CD4-positive, alpha-beta memory T cell (primary cell): ENCODE measurements around the gene FCHO2. TPM values are rescaled to one million over a fixed set of nuclear protein-coding genes. Genes with fewer than 3 reads are reported as not detected.

Experiments
- CTCF ChIA-PET: fragments of 350-600 bp; sonication (Branson Sonifier 250); formaldehyde crosslinking; loops from one replicate; lab custom pipeline; 2021; ENCODE audit warnings: inconsistent platforms; ENCODE audit not compliant: partially characterized antibody; lab: Charles Lee
- POLR2A ChIA-PET: fragments of 350-600 bp; sonication (Branson Sonifier 250); formaldehyde crosslinking; loops from one replicate; lab custom pipeline; 2021; ENCODE audit not compliant: partially characterized antibody; lab: Charles Lee
- DNase-seq, 5 donors: peaks; one replicate each; pipeline versions ENCODE4 v3.0.0 to v3.0.0-alpha.2; 2020 to 2022; ENCODE audit warnings: mixed read lengths in 1 of 5
- H3K27ac ChIP-seq: one replicate; pipeline ENCODE4 v1.7.0; 2013; ENCODE audit warnings: low read depth, low read length
- H3K27me3 ChIP-seq: 2 replicates; pipeline ENCODE4 v1.7.0; 2013; ENCODE audit warnings: mild to moderate bottlenecking, low read length, moderate library complexity; ENCODE audit not compliant: insufficient read depth
- H3K36me3 ChIP-seq: 2 replicates; pipeline ENCODE4 v1.7.0; 2013; ENCODE audit warnings: mild to moderate bottlenecking, low read length, moderate library complexity; ENCODE audit not compliant: insufficient read depth
- H3K4me1 ChIP-seq: 2 replicates; pipeline ENCODE4 v1.7.0; 2013; ENCODE audit warnings: mild to moderate bottlenecking, low read length, moderate library complexity; ENCODE audit not compliant: insufficient read depth
- H3K4me3 ChIP-seq, 2 donors: one replicate each; pipeline ENCODE4 v1.7.0; 2013; ENCODE audit warnings: low read length in 2 of 2, mild to moderate bottlenecking in 1 of 2
- H3K9me3 ChIP-seq, 2 donors: one replicate each; pipeline ENCODE4 v1.7.0; 2013; ENCODE audit warnings: low read length in 2 of 2, control low read depth in 1 of 2; ENCODE audit not compliant: control insufficient read depth in 1 of 2
- H3K27ac Mint-ChIP-seq, 7 donors: one replicate each; pipeline ENCODE4 v1.8.0; 2020 to 2021; ENCODE audit warnings: mixed read lengths in 7 of 7, mild to moderate bottlenecking in 6 of 7, inconsistent platforms in 3 of 7, moderate library complexity in 3 of 7
- H3K27me3 Mint-ChIP-seq, 2 donors: one replicate each; pipeline ENCODE4 v1.8.0; 2020 to 2021; ENCODE audit warnings: mixed read lengths in 2 of 2
- H3K36me3 Mint-ChIP-seq, 2 donors: one replicate each; pipeline ENCODE4 v1.8.0; 2020 to 2021; ENCODE audit warnings: mixed read lengths in 2 of 2, inconsistent platforms in 1 of 2, mild to moderate bottlenecking in 1 of 2
- H3K4me1 Mint-ChIP-seq, 4 donors: one replicate each; pipeline ENCODE4 v1.8.0; 2020 to 2021; ENCODE audit warnings: mixed read lengths in 4 of 4, mild to moderate bottlenecking in 1 of 4
- H3K4me3 Mint-ChIP-seq, 8 donors: one replicate each; pipeline ENCODE4 v1.8.0; 2020 to 2021; ENCODE audit warnings: mixed read lengths in 8 of 8, mild to moderate bottlenecking in 7 of 8, moderate library complexity in 6 of 8, inconsistent platforms in 3 of 8
- H3K9me3 Mint-ChIP-seq, 8 donors: one replicate each; pipeline ENCODE4 v1.8.0; 2020 to 2021; ENCODE audit warnings: mixed read lengths in 8 of 8, mild to moderate bottlenecking in 5 of 8, inconsistent platforms in 3 of 8, moderate library complexity in 1 of 8
- intact Hi-C: fragments of 100-400 bp; cut with micrococcal nuclease; formaldehyde crosslinking; loops from one replicate; pipeline ENCODE4 v1.15.1; 2023
- polyA plus RNA-seq, 2 donors: library from polyadenylated mRNA; unstranded; fragments of 300-500 nt; fragmentation: Illumina TruSeq; gene quantifications; one replicate each; pipeline ENCODE4 v1.2.3, GENCODE V29; 2021
- total RNA-seq, 2 experiments: library from RNA; stranded (reverse); gene quantifications; one replicate each; pipeline ENCODE4 v1.2.3, GENCODE V29; 2021

FCHO2 gene
- total and polyA plus RNA-seq, 4 experiments from 2014 or later = 1.4 to 6.3 (median 4.3) TPM

GRCh38 chr5:73030531-73030930 lies 74.7 kb downstream of the FCHO2 start:
- H3K4me1 ChIP-seq = no peaks in the 10 kb centered on the region
- no peaks in the 10 kb centered on the region for H3K27me3 ChIP-seq
- Mint-ChIP-seq H3K4me3 (no peak overlapping the region), H3K36me3 (peaks cover 0 to 4% of the 10 kb centered on the region in 2 donors), H3K27me3 (peaks cover 0 to 2% of the 10 kb centered on the region in 2 donors), H3K9me3 (no peaks in the 10 kb centered on the region), H3K4me1 (no peaks in the 10 kb centered on the region), H3K27ac (no peak overlapping the region)
- no peak overlapping the region for H3K27ac ChIP-seq
- intact Hi-C loops = no loop called here
- ChIA-PET CTCF (interaction anchor here (0.6 kb wide), 1 partner anchor 53 kb away, joined by 4 read pairs; no protein-coding TSS in a partner anchor), POLR2A (no interaction called here)
- H3K36me3 ChIP-seq = no peaks in the 10 kb centered on the region
- H3K4me3 ChIP-seq = no peak overlapping the region
- no peak for DNase-seq
- no peaks in the 10 kb centered on the region for H3K9me3 ChIP-seq

GRCh38 chr5:73030995-73031394 lies 75.2 kb downstream of the FCHO2 start:
- Mint-ChIP-seq H3K36me3 (no peaks in the 10 kb centered on the region), H3K9me3 (no peaks in the 10 kb centered on the region), H3K4me1 (no peaks in the 10 kb centered on the region), H3K4me3 (no peak overlapping the region), H3K27me3 (peaks cover 0 to 2% of the 10 kb centered on the region in 2 donors), H3K27ac (no peak overlapping the region)
- POLR2A ChIA-PET = no interaction called here
- no peaks in the 10 kb centered on the region for H3K36me3 ChIP-seq
- no peaks in the 10 kb centered on the region for H3K9me3 ChIP-seq
- no peak overlapping the region for H3K4me3 ChIP-seq
- no peak for DNase-seq
- no peak overlapping the region for H3K27ac ChIP-seq
- H3K27me3 ChIP-seq = no peaks in the 10 kb centered on the region
- no peaks in the 10 kb centered on the region for H3K4me1 ChIP-seq
- intact Hi-C loops = no loop called here
- CTCF ChIA-PET = interaction anchor here (0.6 kb wide), 1 partner anchor 53 kb away, joined by 4 read pairs; no protein-coding TSS in a partner anchor

GRCh38 chr5:73031839-73032238 lies 76.0 kb downstream of the FCHO2 start:
- Mint-ChIP-seq H3K4me3 (no peak overlapping the region), H3K27me3 (peaks cover 0 to 2% of the 10 kb centered on the region in 2 donors), H3K4me1 (no peaks in the 10 kb centered on the region), H3K9me3 (no peaks in the 10 kb centered on the region), H3K36me3 (no peaks in the 10 kb centered on the region), H3K27ac (no peak overlapping the region)
- POLR2A ChIA-PET = no interaction called here
- H3K27me3 ChIP-seq = no peaks in the 10 kb centered on the region
- H3K4me3 ChIP-seq = no peak overlapping the region
- no peak overlapping the region for H3K27ac ChIP-seq
- CTCF ChIA-PET = no interaction called here
- no peak for DNase-seq
- no peaks in the 10 kb centered on the region for H3K36me3 ChIP-seq
- no peaks in the 10 kb centered on the region for H3K9me3 ChIP-seq
- no peaks in the 10 kb centered on the region for H3K4me1 ChIP-seq
- intact Hi-C loops = no loop called here

- H3K27me3 Mint-ChIP-seq = peaks cover 0 to 2% of the 10 kb centered on the region in 2 donors
- no peak for DNase-seq
Measured at GRCh38 chr5:73032635-73033034, 76.8 kb downstream of the FCHO2 start.

GRCh38 chr5:73037545-73037944 lies 81.7 kb downstream of the FCHO2 start:
- no peaks in the 10 kb centered on the region for H3K9me3 ChIP-seq
- Mint-ChIP-seq H3K27ac (no peak overlapping the region), H3K27me3 (no peaks in the 10 kb centered on the region), H3K9me3 (no peaks in the 10 kb centered on the region), H3K4me1 (no peaks in the 10 kb centered on the region), H3K4me3 (no peak overlapping the region), H3K36me3 (no peaks in the 10 kb centered on the region)
- no peaks in the 10 kb centered on the region for H3K4me1 ChIP-seq
- no peaks in the 10 kb centered on the region for H3K27me3 ChIP-seq
- CTCF ChIA-PET = no interaction called here
- DNase-seq = no peak
- no peaks in the 10 kb centered on the region for H3K36me3 ChIP-seq
- no peak overlapping the region for H3K4me3 ChIP-seq
- no peak overlapping the region for H3K27ac ChIP-seq
- intact Hi-C loops = no loop called here
- POLR2A ChIA-PET = no interaction called here

More at GRCh38 chr5:73032635-73033034, 76.8 kb downstream of the FCHO2 start:
- no peaks in the 10 kb centered on the region for H3K4me1 Mint-ChIP-seq
- intact Hi-C loops = no loop called here
- H3K27ac Mint-ChIP-seq = no peak overlapping the region
- ChIA-PET CTCF (no interaction called here), POLR2A (no interaction called here)
- Histone ChIP-seq H3K27ac (no peak overlapping the region), H3K9me3 (no peaks in the 10 kb centered on the region), H3K4me3 (no peak overlapping the region), H3K4me1 (no peaks in the 10 kb centered on the region), H3K27me3 (no peaks in the 10 kb centered on the region), H3K36me3 (no peaks in the 10 kb centered on the region)
- no peak overlapping the region for H3K4me3 Mint-ChIP-seq
- H3K36me3 Mint-ChIP-seq = no peaks in the 10 kb centered on the region
- H3K9me3 Mint-ChIP-seq = no peaks in the 10 kb centered on the region

- ChIA-PET POLR2A (no interaction called here), CTCF (no interaction called here)
- Mint-ChIP-seq H3K9me3 (peaks cover 0 to under 1% (median 0%) of the 10 kb centered on the region in 8 donors), H3K4me3 (no peak overlapping the region), H3K4me1 (no peaks in the 10 kb centered on the region), H3K27ac (no peak overlapping the region), H3K27me3 (no peaks in the 10 kb centered on the region), H3K36me3 (no peaks in the 10 kb centered on the region)
- DNase-seq = no peak
- H3K4me1 ChIP-seq = no peaks in the 10 kb centered on the region
- H3K36me3 ChIP-seq = no peaks in the 10 kb centered on the region
- intact Hi-C loops = no loop called here
- no peaks in the 10 kb centered on the region for H3K9me3 ChIP-seq
- H3K27me3 ChIP-seq = no peaks in the 10 kb centered on the region
- no peak overlapping the region for H3K27ac ChIP-seq
- no peak overlapping the region for H3K4me3 ChIP-seq
Measured at GRCh38 chr5:73039082-73039481, 83.2 kb downstream of the FCHO2 start.

GRCh38 chr5:73042993-73043392 lies 87.2 kb downstream of the FCHO2 start:
- Histone ChIP-seq H3K4me3 (no peak overlapping the region), H3K27ac (no peak overlapping the region), H3K9me3 (no peaks in the 10 kb centered on the region), H3K27me3 (no peaks in the 10 kb centered on the region), H3K4me1 (no peaks in the 10 kb centered on the region), H3K36me3 (no peaks in the 10 kb centered on the region)
- H3K9me3 Mint-ChIP-seq = peaks cover 0 to 5% (median under 1%) of the 10 kb centered on the region in 8 donors
- H3K4me3 Mint-ChIP-seq = no peak overlapping the region
- no peak overlapping the region for H3K27ac Mint-ChIP-seq
- no peaks in the 10 kb centered on the region for H3K27me3 Mint-ChIP-seq
- intact Hi-C loops = no loop called here
- H3K36me3 Mint-ChIP-seq = no peaks in the 10 kb centered on the region
- DNase-seq = no peak
- ChIA-PET CTCF (no interaction called here), POLR2A (no interaction called here)
- H3K4me1 Mint-ChIP-seq = no peaks in the 10 kb centered on the region

GRCh38 chr5:73044546-73044945 lies 88.7 kb downstream of the FCHO2 start:
- no peak overlapping the region for H3K4me3 ChIP-seq
- Mint-ChIP-seq H3K27ac (no peak overlapping the region), H3K9me3 (peaks cover 0 to 5% (median under 1%) of the 10 kb centered on the region in 8 donors), H3K36me3 (no peaks in the 10 kb centered on the region), H3K27me3 (no peaks in the 10 kb centered on the region), H3K4me1 (no peaks in the 10 kb centered on the region), H3K4me3 (no peak overlapping the region)
- intact Hi-C loops = no loop called here
- no peaks in the 10 kb centered on the region for H3K9me3 ChIP-seq
- H3K27me3 ChIP-seq = no peaks in the 10 kb centered on the region
- H3K27ac ChIP-seq = no peak overlapping the region
- H3K4me1 ChIP-seq = no peaks in the 10 kb centered on the region
- ChIA-PET CTCF (no interaction called here), POLR2A (no interaction called here)
- DNase-seq = no peak
- H3K36me3 ChIP-seq = no peaks in the 10 kb centered on the region
